LNCaP clone FGC (cell line): ENCODE data around the gene SLC39A6.

Experiments used
- DNase-seq: peaks from one replicate; pipeline ENCODE4 v3.0.0-alpha.2; 2011; ENCODE audit warnings: low read depth
- H3K4me3 ChIP-seq: 2 replicates; pipeline ENCODE4 v1.5.1; 2011; ENCODE audit warnings: mild to moderate bottlenecking, low read depth, low read length, control low read depth
- TF ChIP-seq, protein P1 (sequence below): IDR thresholded peaks from 2 replicates; pipeline ENCODE4 v1.5.1; 2012; ENCODE audit warnings: mild to moderate bottlenecking; ENCODE audit not compliant: control insufficient read depth, insufficient read depth; ENCODE audit errors: extremely low read depth

SLC39A6 gene

DNA sequence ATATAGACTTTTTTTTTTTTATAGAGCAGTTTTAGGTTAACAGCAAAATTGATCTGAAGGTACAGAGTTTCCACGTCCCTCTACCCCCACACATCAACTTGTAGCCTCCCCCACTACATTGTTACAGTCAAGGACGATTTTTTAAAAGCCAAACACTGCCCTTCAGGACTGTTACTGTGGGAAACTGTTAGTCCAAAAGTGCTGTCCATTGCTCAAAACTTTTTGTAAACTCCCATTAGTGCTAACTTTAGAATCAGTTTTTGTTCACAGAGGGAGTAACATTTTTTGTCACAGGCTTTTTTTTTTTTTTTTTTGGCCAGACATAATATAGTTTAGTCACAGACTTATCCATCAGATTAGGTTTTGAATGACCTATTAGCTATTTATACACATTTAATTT lies 24.6 kb upstream of the SLC39A6 start:
- TF ChIP-seq, protein P1, sequence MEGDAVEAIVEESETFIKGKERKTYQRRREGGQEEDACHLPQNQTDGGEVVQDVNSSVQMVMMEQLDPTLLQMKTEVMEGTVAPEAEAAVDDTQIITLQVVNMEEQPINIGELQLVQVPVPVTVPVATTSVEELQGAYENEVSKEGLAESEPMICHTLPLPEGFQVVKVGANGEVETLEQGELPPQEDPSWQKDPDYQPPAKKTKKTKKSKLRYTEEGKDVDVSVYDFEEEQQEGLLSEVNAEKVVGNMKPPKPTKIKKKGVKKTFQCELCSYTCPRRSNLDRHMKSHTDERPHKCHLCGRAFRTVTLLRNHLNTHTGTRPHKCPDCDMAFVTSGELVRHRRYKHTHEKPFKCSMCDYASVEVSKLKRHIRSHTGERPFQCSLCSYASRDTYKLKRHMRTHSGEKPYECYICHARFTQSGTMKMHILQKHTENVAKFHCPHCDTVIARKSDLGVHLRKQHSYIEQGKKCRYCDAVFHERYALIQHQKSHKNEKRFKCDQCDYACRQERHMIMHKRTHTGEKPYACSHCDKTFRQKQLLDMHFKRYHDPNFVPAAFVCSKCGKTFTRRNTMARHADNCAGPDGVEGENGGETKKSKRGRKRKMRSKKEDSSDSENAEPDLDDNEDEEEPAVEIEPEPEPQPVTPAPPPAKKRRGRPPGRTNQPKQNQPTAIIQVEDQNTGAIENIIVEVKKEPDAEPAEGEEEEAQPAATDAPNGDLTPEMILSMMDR, result no peak
- no peak for DNase-seq
- H3K4me3 ChIP-seq, result no peak overlapping the region

DNA sequence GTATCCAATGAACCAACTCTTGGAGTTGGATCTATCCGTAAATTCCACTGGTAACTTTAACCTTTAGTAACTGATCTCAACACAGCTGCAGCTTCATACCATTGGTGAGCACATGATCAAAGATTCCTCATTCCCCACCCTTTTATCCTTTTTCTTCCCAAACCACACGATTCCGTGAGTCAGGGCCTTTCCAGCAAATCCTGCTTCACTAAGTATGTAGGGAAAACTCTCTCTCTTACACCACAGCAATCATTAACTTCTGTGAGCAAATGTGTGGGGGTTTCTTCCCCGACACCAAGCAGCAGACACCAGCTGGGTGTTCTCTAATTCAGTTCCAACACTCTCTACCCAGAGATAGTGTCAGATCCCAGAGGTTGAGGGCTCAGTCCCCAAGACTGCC lies 24.1 kb upstream of the SLC39A6 start:
- TF ChIP-seq, protein P1, result no peak
- DNase-seq, result no peak
- H3K4me3 ChIP-seq, result no peak overlapping the region

- no peak for DNase-seq
- H3K4me3 ChIP-seq, result no peak overlapping the region
- TF ChIP-seq, protein P1, result no peak
These were observed 23.6 kb upstream of the SLC39A6 start for GRCh38 chr18:36152781-36153180.

DNA sequence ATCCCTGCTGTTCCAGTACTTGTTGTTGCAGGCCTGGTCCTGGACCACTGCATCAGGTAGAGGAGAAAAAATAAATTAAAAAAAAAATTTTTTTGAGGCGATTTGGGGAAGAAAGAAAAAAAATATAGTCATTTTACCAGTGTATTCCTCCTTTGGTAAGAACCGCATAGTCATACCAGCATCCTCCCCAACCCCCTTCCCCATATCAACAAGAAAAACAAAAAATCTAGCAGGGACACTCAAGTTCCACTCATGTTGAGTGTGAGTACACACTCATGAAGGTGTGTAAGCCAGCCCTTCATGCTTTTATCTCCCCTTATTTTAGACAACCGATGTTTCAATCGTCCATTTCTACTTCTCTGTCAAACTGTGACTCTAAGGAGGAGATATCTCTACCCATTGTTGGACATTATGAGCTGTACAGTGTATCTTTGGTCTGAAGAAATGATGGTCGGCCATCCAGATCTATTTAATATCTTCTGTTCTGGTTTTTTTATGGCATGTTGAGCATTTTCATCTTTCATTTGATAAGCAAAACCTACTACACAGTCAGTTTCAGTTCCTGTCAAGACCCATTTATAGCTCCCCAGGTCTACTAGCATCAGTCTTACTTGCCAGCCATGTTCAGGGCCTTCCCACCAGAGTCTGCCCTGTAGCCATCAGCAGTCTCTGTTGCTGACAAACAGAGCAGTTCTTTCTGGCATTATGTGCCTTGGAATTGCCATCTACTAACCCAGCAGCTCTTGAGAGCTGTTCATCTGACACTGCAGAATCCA lies 20.6 kb upstream of the SLC39A6 start:
- TF ChIP-seq, protein P1, result no peak
- no peak overlapping the region for H3K4me3 ChIP-seq
- no peak for DNase-seq

- TF ChIP-seq, protein P1, result no peak
- DNase-seq, result no peak
- no peak overlapping the region for H3K4me3 ChIP-seq
These were observed 14.3 kb upstream of the SLC39A6 start for GRCh38 chr18:36143391-36143790.

GRCh38 chr18:36142751-36143150 lies 13.6 kb upstream of the SLC39A6 start:
- TF ChIP-seq, protein P1, result no peak
- H3K4me3 ChIP-seq, result no peak overlapping the region
- DNase-seq, result no peak

DNA sequence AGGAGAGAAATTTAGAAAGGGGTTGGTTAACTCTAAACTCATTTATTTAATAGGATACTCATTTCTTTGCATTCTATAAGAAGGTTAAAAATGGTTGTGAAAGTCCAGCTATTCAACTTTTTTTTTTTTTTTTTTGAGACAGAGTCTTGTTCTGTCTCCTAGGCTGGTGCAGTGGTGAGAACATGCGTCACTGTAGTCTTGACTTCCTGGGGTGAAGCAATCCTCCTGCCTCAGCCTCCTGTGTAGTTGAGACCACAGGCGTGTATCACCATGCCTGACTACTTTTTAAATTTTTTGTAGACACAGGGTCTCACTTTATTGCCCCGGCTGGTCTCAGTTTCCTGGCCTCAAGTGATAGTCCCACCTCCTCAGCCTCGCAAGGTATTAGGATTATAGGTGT lies 12.4 kb upstream of the SLC39A6 start:
- TF ChIP-seq, protein P1, result no peak
- DNase-seq, result no peak
- no peak overlapping the region for H3K4me3 ChIP-seq
